VCaP (cell line): Measurements from ENCODE around the gene ARNT2.

Source experiments
- H3K27ac ChIP-seq: fragments of 450-650 bp; 2 replicates; pipeline ENCODE4 v1.5.1; 2017
- CTCF ChIP-seq: fragments of 450-650 bp; conservative IDR thresholded peaks from 2 replicates; pipeline ENCODE4 v1.5.1; 2017; ENCODE audit warnings: mild to moderate bottlenecking, moderate library complexity

ARNT2 gene

DNA sequence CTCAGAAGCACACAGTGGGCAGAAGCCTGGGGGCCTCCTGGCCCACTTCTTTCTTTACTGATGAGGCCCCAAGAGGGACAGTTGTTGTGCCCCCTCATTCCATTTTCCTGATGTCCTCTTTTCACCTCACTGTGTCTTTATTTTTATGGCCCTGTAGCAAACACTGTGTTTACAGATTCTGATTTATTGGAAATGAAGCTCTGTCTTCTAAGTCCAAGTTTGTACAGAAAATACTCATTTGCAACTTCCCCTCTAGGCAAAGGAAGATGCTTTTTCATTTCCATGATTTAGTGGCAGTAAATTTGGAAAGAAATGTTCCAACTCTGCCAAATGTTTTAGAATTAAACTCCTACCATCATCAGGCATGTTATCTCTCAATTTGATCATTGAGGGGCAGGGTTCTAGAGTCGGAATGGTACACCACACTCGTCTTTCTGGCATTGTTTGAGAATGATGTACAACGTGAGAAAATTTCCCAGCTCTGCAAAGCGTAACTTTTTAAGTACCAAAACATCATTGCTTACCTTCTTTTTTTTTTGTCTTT, 129.7 kb downstream of the ARNT2 start:
- no peak for TF ChIP-seq CTCF
- peak overlapping the region; percentile 76; the same call in 1 of the 2 replicates for H3K27ac ChIP-seq

DNA sequence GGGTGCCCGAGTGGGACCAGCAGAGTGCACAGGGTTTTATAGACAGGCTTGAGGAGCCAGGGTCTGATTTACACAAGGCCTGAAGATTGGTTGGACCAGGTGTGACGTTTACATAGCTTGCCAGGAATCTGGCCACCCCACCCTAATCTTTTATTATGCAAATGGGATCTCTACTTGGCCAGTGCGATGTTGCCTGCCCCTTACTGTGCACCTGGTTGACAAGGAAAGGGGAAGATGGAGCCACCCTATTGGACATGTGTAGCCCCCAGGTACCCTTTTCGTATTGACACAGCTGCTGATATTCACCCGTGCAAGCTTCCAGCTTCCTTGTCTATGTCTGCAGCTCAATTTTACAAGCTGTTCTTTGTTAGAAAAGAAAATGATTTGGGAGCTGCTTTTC, 132.0 kb downstream of the ARNT2 start:
- TF ChIP-seq CTCF: no peak
- H3K27ac ChIP-seq: peak overlapping the region; percentile 76

DNA sequence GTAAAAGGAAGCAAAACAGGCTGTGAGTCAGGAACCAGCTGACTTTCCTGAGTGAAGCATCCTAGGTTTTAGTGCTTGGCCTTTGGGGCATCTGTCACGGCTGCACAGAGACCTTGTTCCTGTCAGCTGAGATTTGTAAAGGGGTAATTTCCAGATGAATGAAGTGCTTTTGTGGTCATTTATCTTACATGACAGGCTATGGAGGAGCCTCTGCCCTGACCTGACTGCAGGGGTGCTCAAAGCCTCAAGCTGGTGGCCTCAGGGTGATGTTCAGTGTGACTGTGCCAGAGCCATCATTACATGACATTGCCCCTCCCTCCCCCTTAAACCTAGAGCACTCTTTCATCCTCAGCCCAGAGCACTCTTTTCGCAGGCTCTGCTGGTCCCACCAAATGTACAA, 132.5 kb downstream of the ARNT2 start:
- no peak for TF ChIP-seq CTCF
- peak overlapping the region; percentile 76 for H3K27ac ChIP-seq

- no peak for TF ChIP-seq CTCF
- H3K27ac ChIP-seq: no peak overlapping the region
Observed at GRCh38 chr15:80545078-80545477, 140.9 kb downstream of the ARNT2 start.

DNA sequence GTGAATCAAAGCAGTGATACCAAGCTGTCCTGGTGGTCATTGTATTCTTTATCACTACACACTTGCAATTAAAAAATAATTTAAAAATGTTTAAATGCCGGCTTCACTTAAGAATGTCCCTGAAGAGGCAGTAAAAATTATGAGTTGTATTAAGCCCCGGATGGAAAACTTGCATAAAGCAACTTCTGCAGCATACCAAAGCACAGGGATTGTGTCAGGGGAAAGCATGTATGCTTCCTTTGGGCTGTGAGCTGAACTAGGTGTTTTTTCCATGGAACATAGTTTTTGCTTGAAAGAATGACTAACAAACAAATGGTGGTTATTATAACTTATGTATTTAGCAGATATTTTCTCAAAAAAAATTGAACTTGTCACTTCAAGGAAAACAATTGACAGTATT, 143.1 kb downstream of the ARNT2 start:
- no peak overlapping the region for H3K27ac ChIP-seq
- no peak for TF ChIP-seq CTCF

DNA sequence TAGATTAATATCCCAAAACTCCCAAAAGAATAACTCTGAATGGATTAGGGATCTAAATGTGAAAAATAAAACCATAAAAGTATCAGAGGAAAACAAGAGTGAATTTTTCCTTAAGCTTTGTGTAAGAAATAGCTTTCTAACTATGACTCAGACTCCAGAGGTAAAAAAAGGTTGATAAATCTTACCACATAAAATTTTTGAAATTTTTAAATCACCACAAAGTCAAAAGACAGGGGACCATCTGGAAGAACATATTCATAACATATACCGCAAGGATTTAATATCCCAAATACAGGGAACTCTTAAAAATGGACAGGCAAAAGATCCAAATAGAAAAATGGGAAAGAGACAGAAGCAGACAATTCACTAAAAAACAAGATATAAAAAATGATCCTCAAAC, 145.0 kb downstream of the ARNT2 start:
- no peak for TF ChIP-seq CTCF
- H3K27ac ChIP-seq: no peak overlapping the region

DNA sequence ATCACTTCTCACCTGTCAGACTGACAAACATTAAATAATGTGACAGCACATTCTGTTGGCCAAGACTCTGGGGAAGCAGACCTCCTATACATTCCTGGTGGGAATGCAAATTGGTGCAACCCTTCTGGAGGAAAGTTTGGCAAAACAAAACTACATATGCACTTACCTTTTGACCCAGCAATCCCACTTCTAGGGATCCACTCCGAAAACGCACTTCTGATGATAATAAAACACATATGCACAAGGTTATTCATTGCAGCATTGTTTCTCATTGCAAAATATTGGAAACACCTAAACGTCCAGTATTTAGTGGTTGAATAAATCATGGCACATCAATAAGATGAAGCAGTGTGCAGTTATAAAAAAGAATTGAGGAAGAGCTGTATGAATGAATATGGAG, 145.5 kb downstream of the ARNT2 start:
- no peak overlapping the region for H3K27ac ChIP-seq
- TF ChIP-seq CTCF: no peak
